HepG2 (cell line): ENCODE results near the gene SRGAP3. TPM values are rescaled to one million over a fixed set of nuclear protein-coding genes. Genes with fewer than 3 reads are reported as not detected.

ENCODE experiments used
- ATAC-seq: fragments of 200-7000 bp; cut with Tn5 transposase; 3 replicates; pipeline ENCODE4 v1.9.1; 2020; ENCODE audit warnings: mild to moderate bottlenecking, moderate library complexity
- BruUV-seq: library from RNA; stranded (reverse); fragments of 400-500 nt; replicated peaks from 2 replicates; lab custom pipeline; 2021; lab: Mats Ljungman, UMichigan
- CTCF ChIA-PET: fragments of 300-600 bp; formaldehyde crosslinking; extraction: SDS; loops from one replicate; lab custom pipeline; 2021; ENCODE audit warnings: low total read pairs, inconsistent platforms, low intra/inter-chr PET ratio; lab: Yijun Ruan, JAX
- POLR2A ChIA-PET: fragments of 350-600 bp; sonication (Branson Sonifier 250); formaldehyde crosslinking; loops from one replicate; lab custom pipeline; 2020; ENCODE audit warnings: antibody characterized with exemption, inconsistent platforms; lab: Yijun Ruan, JAX
- DNase-seq: peaks from one replicate; pipeline ENCODE4 v3.0.0-alpha.2; 2015; ENCODE audit warnings: low spot score
- FAIRE-seq: peaks from 3 replicates; lab custom pipeline; 2011; peaks lifted over from hg19 to GRCh38; lab: Jason Lieb, UNC
- H2AFZ ChIP-seq: one replicate; pipeline ENCODE4 v1.6.1; 2011; ENCODE audit warnings: low read length, inconsistent platforms
- H3K27ac ChIP-seq: fragments of 300-600 bp; 3 replicates; pipeline ENCODE4 v1.8.0; 2011; ENCODE audit warnings: mixed run types, mild to moderate bottlenecking, mixed read lengths, low read length, inconsistent platforms; ENCODE audit not compliant: insufficient read depth; ENCODE audit errors: extremely low read length
- H3K27me3 ChIP-seq, 2 experiments: fragments of 200-600 bp in 1 of 2; 2 replicates in 1 of 2; 3 replicates in 1 of 2; pipeline versions ENCODE4 v1.6.0 to v1.8.0; 2011; ENCODE audit warnings: low read length in 2 of 2, mild to moderate bottlenecking in 2 of 2, moderate library complexity in 2 of 2, inconsistent platforms in 1 of 2; ENCODE audit not compliant: insufficient read depth in 2 of 2, control insufficient read depth in 1 of 2
- H3K36me3 ChIP-seq, 2 experiments: fragments of 200-600 bp in 1 of 2; replicated peaks in 1 of 2; 2 replicates in 1 of 2; 3 replicates in 1 of 2; pipeline versions ENCODE4 v1.5.1 to v1.8.0; 2011; ENCODE audit warnings: low read length in 2 of 2, inconsistent platforms in 1 of 2; ENCODE audit not compliant: insufficient read depth in 2 of 2, control insufficient read depth in 1 of 2
- H3K4me1 ChIP-seq: 2 replicates; pipeline ENCODE4 v1.5.1; 2012; ENCODE audit warnings: low read length, inconsistent platforms; ENCODE audit not compliant: insufficient read depth
- H3K4me2 ChIP-seq: 2 replicates; pipeline ENCODE4 v1.6.0; 2011; ENCODE audit warnings: low read depth, low read length, inconsistent platforms
- H3K4me3 ChIP-seq, 3 experiments: fragments of 200-600 bp in 1 of 3; sonication (generic), shearing (Covaris generic) in 1 of 3; replicated peaks in 1 of 3; 2 replicates each; pipeline ENCODE4 v1.5.1; 2011 to 2016; ENCODE audit warnings: low read length in 3 of 3, inconsistent platforms in 2 of 3, low read depth in 2 of 3, mild to moderate bottlenecking in 2 of 3, control low read depth in 1 of 3, mixed read lengths in 1 of 3; ENCODE audit not compliant: insufficient read depth in 1 of 3
- H3K79me2 ChIP-seq: one replicate; pipeline ENCODE4 v1.6.1; 2011; ENCODE audit warnings: low read length, inconsistent platforms; ENCODE audit not compliant: insufficient read depth
- H3K9ac ChIP-seq: 2 replicates; pipeline ENCODE4 v1.6.0; 2011; ENCODE audit warnings: mild to moderate bottlenecking, low read depth, low read length, inconsistent platforms; ENCODE audit not compliant: insufficient read depth
- H3K9me3 ChIP-seq: 2 replicates; pipeline ENCODE4 v1.5.1; 2012; ENCODE audit warnings: mild to moderate bottlenecking, low read length
- H4K20me1 ChIP-seq: 2 replicates; pipeline ENCODE4 v1.6.0; 2011; ENCODE audit warnings: inconsistent platforms, mild to moderate bottlenecking, low read length, moderate library complexity; ENCODE audit not compliant: insufficient read depth
- ETS1 ChIP-seq: sonication (generic); formaldehyde crosslinking; IDR thresholded peaks from 2 replicates; pipeline ENCODE4 v1.4.0; 2020; ENCODE audit warnings: missing genetic modification reagents
- GATA4 ChIP-seq: sonication (generic); IDR thresholded peaks from 2 replicates; pipeline ENCODE4 v1.6.1; 2016; ENCODE audit warnings: antibody characterized with exemption, low read depth, borderline replicate concordance
- HNRNPUL1 ChIP-seq: fragments of 200-400 bp; formaldehyde crosslinking; IDR thresholded peaks from 2 replicates; pipeline ENCODE4 v1.6.1; 2017; ENCODE audit warnings: low read depth, mild to moderate bottlenecking, low read length, moderate library complexity
- KAT8 ChIP-seq: IDR thresholded peaks from 2 replicates; pipeline ENCODE4 v1.6.1; 2016; ENCODE audit warnings: missing genetic modification reagents, missing compliant biosample characterization
- MLXIP ChIP-seq: sonication (generic); formaldehyde crosslinking; IDR thresholded peaks from 2 replicates; pipeline ENCODE4 v1.9.0; 2021; ENCODE audit warnings: missing genetic modification reagents, borderline replicate concordance
- MZF1 ChIP-seq: sonication (generic); formaldehyde crosslinking; IDR thresholded peaks from 2 replicates; pipeline ENCODE4 v1.8.1; 2023; ENCODE audit warnings: mild to moderate bottlenecking, missing genetic modification reagents, borderline replicate concordance
- NFRKB ChIP-seq: fragments of 450-650 bp; IDR thresholded peaks from 2 replicates; pipeline ENCODE4 v1.6.1; 2017
- TRIM22 ChIP-seq: fragments of 450-650 bp; IDR thresholded peaks from 2 replicates; pipeline ENCODE4 v1.6.1; 2017
- ZNF556 ChIP-seq: sonication (generic); formaldehyde crosslinking; IDR thresholded peaks from 2 replicates; pipeline ENCODE4 v1.4.0; 2020; ENCODE audit warnings: mild to moderate bottlenecking, missing genetic modification reagents, borderline replicate concordance
- ZNF557 ChIP-seq: sonication (generic); formaldehyde crosslinking; IDR thresholded peaks from 2 replicates; pipeline ENCODE4 v1.4.0; 2020; ENCODE audit warnings: missing genetic modification reagents
- ZNF629 ChIP-seq: sonication (generic); formaldehyde crosslinking; conservative IDR thresholded peaks from 2 replicates; pipeline ENCODE4 v1.5.0; 2020; ENCODE audit warnings: missing genetic modification reagents
- WGBS: methylation state at CpG from one replicate; pipeline ENCODE4 v1.1.6; 2017; ENCODE audit warnings: low lambda C conversion rate; 5-methylcytosine and 5-hydroxymethylcytosine counted together
- in situ Hi-C: cut with HindIII; loops from 2 replicates; pipeline ENCODE4 v1.10.0; 2017; ENCODE audit warnings: low pct_unique_long_range_greater_than_20kb; ENCODE audit not compliant: extremely low pct_ligation_motif_present
- intact Hi-C: fragments of 100-400 bp; cut with micrococcal nuclease; formaldehyde crosslinking; loops from one replicate; pipeline ENCODE4 v1.10.0; 2022; ENCODE audit not compliant: unreplicated experiment
- polyA plus RNA-seq, 8 experiments: library from polyadenylated mRNA; depleted of rRNA in 3 of 8; stranded (reverse) in 7 of 8; unstranded in 1 of 8; fragments of >200 nt; fragmentation: Illumina TruSeq in 4 of 8; extraction: Trizol in 4 of 8; gene quantifications; 2 replicates each; pipeline versions ENCODE4 v1.2.1 to v1.2.3, GENCODE V29; 2011 to 2016; ENCODE audit warnings: low read depth in 4 of 8, missing spikeins in 1 of 8, mixed read lengths in 1 of 8; ENCODE audit not compliant: insufficient read depth in 1 of 8
- total RNA-seq, 5 experiments: library from RNA; depleted of rRNA; stranded (reverse); fragments of >200 nt; fragmentation: Illumina TruSeq; extraction: Trizol; gene quantifications; 2 replicates each; pipeline ENCODE4 v1.2.3, GENCODE V29; 2016; ENCODE audit warnings: low read depth in 1 of 5

Gene SRGAP3
- total and polyA plus RNA-seq, 2 of the 13 experiments (the other 11 are each of a cell fraction or from before 2014, with no cell fraction given) = 1.2 to 1.4 TPM

- no peak for TF ChIP-seq TRIM22
Observed at GRCh38 chr3:9030034-9030433, 219.4 kb downstream of the SRGAP3 start (continued).

- no peaks in the 10 kb centered on the region; a peak in 1 of 5 replicates for H3K27me3 ChIP-seq
- in situ Hi-C loops (no loop called here), intact Hi-C loops (no loop called here)
- TF ChIP-seq ETS1 (CRISPR knock-in tag) (no peak), ZNF556 (CRISPR knock-in tag) (no peak), ZNF629 (CRISPR knock-in tag) (no peak), MZF1 (no peak), NFRKB (no peak), HNRNPUL1 (no peak), ZNF557 (no peak), GATA4 (no peak), KAT8 (no peak), MLXIP (CRISPR knock-in tag) (no peak)
- no TSS peak for BruUV-seq
- whole genome bisulfite sequencing = 43% methylated on average over 4 of the region's 5 CpGs
- H3K36me3 ChIP-seq = no peaks in the 10 kb centered on the region
- no peak overlapping the region for H3K4me3 ChIP-seq
- no peak overlapping the region for H2AFZ ChIP-seq
- H3K79me2 ChIP-seq = no peaks in the 10 kb centered on the region
- H3K27ac ChIP-seq = no peak overlapping the region
- no peak overlapping the region for H3K4me2 ChIP-seq
- CTCF ChIA-PET = no interaction called here
- POLR2A ChIA-PET = no interaction called here
- no peaks in the 10 kb centered on the region for H4K20me1 ChIP-seq
- no peaks in the 10 kb centered on the region for H3K9me3 ChIP-seq
- FAIRE-seq = no peak
- no peak for DNase-seq
- ATAC-seq = no peak
- H3K4me1 ChIP-seq = no peaks in the 10 kb centered on the region
- H3K9ac ChIP-seq = no peak overlapping the region
Observed at GRCh38 chr3:9028134-9028533, 221.3 kb downstream of the SRGAP3 start.
